ENCODE data around the gene FAM222A. TPM values are rescaled to one million over a fixed set of nuclear protein-coding genes. Genes with fewer than 3 reads are reported as not detected.

Gene FAM222A
- total and polyA plus RNA-seq, 2 of the 8 experiments (the other 6 are each of a cell fraction or from before 2014, with no cell fraction given) = 0.94 to 1.1 TPM

DNA sequence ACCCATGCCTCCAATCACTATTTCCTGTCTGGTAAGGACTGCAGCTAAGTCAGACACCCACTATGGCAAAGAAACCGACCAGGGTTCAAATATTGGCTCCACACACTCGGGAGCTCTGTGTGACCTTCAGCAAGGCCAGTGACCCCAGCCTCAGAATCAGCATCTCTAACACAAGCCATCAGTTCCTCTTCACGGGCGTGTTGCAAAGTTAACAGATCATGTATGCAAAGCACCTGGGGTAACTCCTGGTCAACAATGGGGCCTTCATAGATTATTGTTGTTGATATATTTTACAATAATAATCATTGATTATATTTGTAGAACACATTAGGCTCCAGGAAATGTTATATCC is 6.2 kb upstream of the FAM222A start:
- H3K9me3 ChIP-seq (ENCODE audit: insufficient read depth in 2 of 2, low read depth in 1 of 2, low read length in 1 of 2) = no peaks in the 10 kb centered on the region
- H3K27me3 ChIP-seq (replicated peaks in 1 of 4; ENCODE audit: control insufficient read depth in 3 of 4, extremely low read depth in 1 of 4, insufficient read depth in 3 of 4, low read length in 3 of 4) = peaks cover 0 to 12% (median 9%) of the 10 kb centered on the region in 4 experiments; a peak in 5 of 7 replicates
- CTCF ChIA-PET (ENCODE audit: partially characterized antibody) = interaction anchor here (0.9 to 2.1 kb wide), 7 partner anchors 9 to 71 kb away, joined by 3 to 4 read pairs (median 3); no protein-coding TSS in a partner anchor
- FAIRE-seq (no peak), DNase-seq (ENCODE audit: low read depth in 1 of 2, low spot score in 2 of 2) (no peak)
- H4K5ac ChIP-seq (ENCODE audit: insufficient read length, low read depth, low read length) = no peak overlapping the region
- no peak overlapping the region for H3K23ac ChIP-seq (ENCODE audit: insufficient read length)
- no peak overlapping the region for H4K91ac ChIP-seq (replicated peaks; ENCODE audit: insufficient read length, low read length)
- H3K4me3 ChIP-seq (ENCODE audit: extremely low read depth in 1 of 4, insufficient read depth in 2 of 4, low read depth in 3 of 4, low read length in 4 of 4) = no peak overlapping the region
- no peaks in the 10 kb centered on the region for H3K79me2 ChIP-seq (ENCODE audit: control insufficient read depth in 1 of 2, insufficient read depth in 2 of 2, low read length in 2 of 2)
- no peak overlapping the region for H4K8ac ChIP-seq (ENCODE audit: extremely low read depth, insufficient read depth, low read length)
- no peak overlapping the region for H2BK20ac ChIP-seq (ENCODE audit: low read length)
- no peak overlapping the region for H3K14ac ChIP-seq (ENCODE audit: insufficient read length)
- H3K36me3 ChIP-seq (ENCODE audit: control insufficient read depth in 2 of 4, insufficient read depth in 4 of 4, low read length in 3 of 4) = no peaks in the 10 kb centered on the region
- 78% methylated on average over 4 of the region's 4 CpGs; no CpG with 5 or more reads in 1 of the 2 experiments for WGBS, 2 experiments (ENCODE audit: extremely low coverage in 1 of 2, insufficient coverage in 1 of 2, insufficient read length in 1 of 2, insufficient replicate concordance in 2 of 2, low coverage in 1 of 2, low lambda C conversion rate in 2 of 2, missing lambda C conversion rate in 1 of 2)
- no peak overlapping the region for H3K9ac ChIP-seq (replicated peaks in 1 of 4; ENCODE audit: extremely low read depth in 1 of 4, low read depth in 3 of 4, low read length in 3 of 4)
- H3K4me1 ChIP-seq (replicated peaks in 1 of 4; ENCODE audit: control insufficient read depth in 3 of 4, insufficient read depth in 4 of 4, low read length in 3 of 4) = peaks cover 0 to 14% (median 3%) of the 10 kb centered on the region in 4 experiments; a peak in 5 of 7 replicates
- H2BK120ac ChIP-seq (replicated peaks; ENCODE audit: low read depth, low read length) = no peak overlapping the region
- no peak overlapping the region for H2AFZ ChIP-seq (ENCODE audit: low read length)
- TF ChIP-seq BACH1 (IDR thresholded peaks at IDR 0.05; ENCODE audit: low read length) = no peak
- TF ChIP-seq RXRA (IDR thresholded peaks at IDR 0.05; ENCODE audit: insufficient read depth, low read depth, low read length) = no peak
- no peak for TF ChIP-seq CTBP2 (IDR thresholded peaks at IDR 0.05; ENCODE audit: borderline replicate concordance, insufficient read depth, insufficient read length, low read length)
- no peak overlapping the region for H3K18ac ChIP-seq (ENCODE audit: extremely low read depth, low read length)
- no peak overlapping the region for H2AK5ac ChIP-seq (ENCODE audit: low read depth, low read length)
- no peak overlapping the region for H3K27ac ChIP-seq (ENCODE audit: low read depth, low read length)
- no peak overlapping the region for H3K4ac ChIP-seq (replicated peaks; ENCODE audit: insufficient read length, low read depth, low read length)
- no peaks in the 10 kb centered on the region; the same call in 1 of the 2 replicates for H3K79me1 ChIP-seq (ENCODE audit: low read depth, low read length)
- POLR2A ChIA-PET (ENCODE audit: partially characterized antibody) = interaction anchor here (1.2 kb wide), 1 partner anchor 10 kb away, joined by 3 read pairs; no protein-coding TSS in a partner anchor
- H3K56ac ChIP-seq (replicated peaks; ENCODE audit: insufficient read length, low read depth, low read length) = no peak overlapping the region
- no peaks in the 10 kb centered on the region for H4K20me1 ChIP-seq (replicated peaks in 1 of 2; ENCODE audit: control insufficient read depth in 1 of 2, insufficient read depth in 2 of 2, low read length in 2 of 2)
- H2BK12ac ChIP-seq (ENCODE audit: low read depth, low read length) = no peak overlapping the region
- H3K4me2 ChIP-seq (ENCODE audit: insufficient read depth in 1 of 2, low read depth in 2 of 2, low read length in 2 of 2) = no peak overlapping the region
- H2BK5ac ChIP-seq (ENCODE audit: low read depth, low read length) = no peak overlapping the region
- no peaks in the 10 kb centered on the region for H3K23me2 ChIP-seq (ENCODE audit: low read depth, low read length)
- no peak overlapping the region for H2BK15ac ChIP-seq (ENCODE audit: low read length)
